PFSK-1 (cell line): Measurements from ENCODE around the gene B9D2.

Experiments used
- FOXP2 ChIP-seq: optimal IDR thresholded peaks from 2 replicates; pipeline ENCODE3; 2011; ENCODE audit warnings: borderline replicate concordance, control low read depth, inconsistent platforms; ENCODE audit not compliant: insufficient read depth; ENCODE audit errors: extremely low read length, extremely low read depth
- POLR2AphosphoS5 ChIP-seq: IDR thresholded peaks from 2 replicates; pipeline ENCODE4 v1.6.1; 2012; ENCODE audit warnings: low read depth, mild to moderate bottlenecking, control low read depth, low read length, moderate library complexity
- REST ChIP-seq, 2 experiments: IDR thresholded peaks; 2 replicates each; pipeline versions ENCODE4 v1.6.1 to v1.8.0; 2011 to 2012; ENCODE audit warnings: low read depth in 2 of 2, low read length in 2 of 2, control low read depth in 1 of 2, inconsistent platforms in 1 of 2, mild to moderate bottlenecking in 1 of 2, moderate library complexity in 1 of 2; ENCODE audit not compliant: insufficient read depth in 1 of 2
- SIN3A ChIP-seq: IDR thresholded peaks from 2 replicates; pipeline ENCODE4 v1.6.1; 2012; ENCODE audit warnings: mild to moderate bottlenecking, low read length, moderate library complexity, borderline replicate concordance; ENCODE audit not compliant: insufficient read depth
- TAF1 ChIP-seq: IDR thresholded peaks from 2 replicates; pipeline ENCODE4 v1.6.1; 2012; ENCODE audit warnings: low read length, control low read depth, borderline replicate concordance; ENCODE audit not compliant: insufficient read depth

Gene B9D2

DNA sequence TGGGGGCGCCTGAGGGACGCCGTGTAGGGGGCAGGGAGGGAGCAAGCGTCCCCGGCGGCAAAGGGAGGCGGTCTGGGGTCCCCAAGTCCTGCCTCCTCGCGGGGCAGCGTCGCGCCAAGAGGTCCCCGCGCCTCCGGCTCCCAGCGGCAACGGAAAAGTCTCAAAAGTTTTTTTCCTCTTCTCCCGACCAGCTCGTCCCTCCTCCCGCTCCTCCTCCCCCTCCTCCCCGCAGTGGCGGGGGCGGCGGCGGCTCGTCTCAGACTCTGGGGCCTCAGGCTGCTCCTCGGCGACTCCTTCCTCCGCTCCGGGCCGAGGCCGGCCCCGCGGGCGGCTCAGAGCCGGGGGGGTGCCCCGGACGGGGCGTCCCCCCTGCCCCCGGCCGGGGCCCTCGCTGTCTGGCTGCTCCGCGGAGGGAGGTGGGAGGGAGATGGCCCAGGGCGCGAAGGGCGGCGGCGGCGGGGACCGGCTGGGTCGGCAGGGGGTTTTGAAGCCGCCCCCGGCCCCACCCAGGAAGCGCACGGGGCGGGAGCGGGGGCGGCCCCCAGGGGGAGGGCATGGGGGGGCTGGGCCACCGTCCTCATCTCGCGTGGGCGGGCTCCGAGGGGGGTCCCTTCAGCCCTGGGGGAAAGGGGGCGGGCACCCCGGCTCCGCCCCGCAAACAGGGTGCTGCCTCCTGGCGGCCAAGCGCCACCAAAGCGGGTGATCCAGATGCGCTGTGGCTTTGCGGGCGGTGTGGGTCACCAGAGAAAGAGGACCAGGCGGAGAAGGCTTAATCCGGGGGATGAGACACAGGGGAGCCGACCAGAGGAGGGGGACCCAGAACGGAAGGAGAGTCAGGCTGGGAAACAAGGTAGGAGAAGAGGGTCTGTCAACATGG, 10.2 kb downstream of the B9D2 start, which contains the start of gene TGFB1:
TSS of gene TGFB1 (minus strand) at position 457 of the 877 bp plus-strand sequence. CDS start 878 bp downstream, outside the sequence.
- TF ChIP-seq REST (IDR thresholded peaks at IDR 0.05; ENCODE audit: insufficient read depth in 1 of 2, low read depth in 2 of 2, low read length in 2 of 2), result 0 out of 4 replicates have a peak, but pooled peaks of 1 of the 2 experiments have one; percentile 10
- TF ChIP-seq FOXP2, result no peak
- TF ChIP-seq POLR2AphosphoS5, result peak; percentile 55
- TF ChIP-seq TAF1, result 0 out of 2 replicates have a peak, but pooled peaks have one; percentile 4
- no peak for TF ChIP-seq SIN3A

GRCh38 chr19:41352609-41353465, 11.1 kb downstream of the B9D2 start:
- TF ChIP-seq SIN3A, result peak; percentile 39; the same call in 1 of the 2 replicates
- TF ChIP-seq TAF1, result peak; percentile 44; the same call in 1 of the 2 replicates
- no peak for TF ChIP-seq POLR2AphosphoS5
- TF ChIP-seq REST (IDR thresholded peaks at IDR 0.05; ENCODE audit: insufficient read depth in 1 of 2, low read depth in 2 of 2, low read length in 2 of 2), result no peak
- TF ChIP-seq FOXP2, result peak; percentile 38

DNA sequence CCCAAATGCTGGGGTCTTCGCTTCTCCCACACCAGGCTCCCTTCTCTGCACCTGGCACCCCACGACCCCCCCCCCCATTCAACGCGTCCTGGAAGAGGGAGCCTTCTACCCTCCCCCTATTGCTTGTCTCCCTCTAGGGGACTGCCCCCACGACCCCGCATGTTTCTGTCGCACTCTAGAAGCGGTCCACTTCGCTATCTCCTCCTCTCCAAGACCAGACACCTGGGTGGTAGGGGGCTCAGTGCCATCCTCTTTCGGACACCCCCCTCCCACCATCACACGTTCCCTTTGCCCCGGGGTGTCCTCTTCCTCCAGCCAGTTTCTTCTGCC, 11.7 kb downstream of the B9D2 start:
- TF ChIP-seq TAF1 (no peak), POLR2AphosphoS5 (no peak), REST (IDR thresholded peaks at IDR 0.05; ENCODE audit: insufficient read depth in 1 of 2, low read depth in 2 of 2, low read length in 2 of 2) (no peak), FOXP2 (no peak), SIN3A (no peak)

- TF ChIP-seq FOXP2 (no peak), SIN3A (peak; percentile 60; the same call in 1 of the 2 replicates), POLR2AphosphoS5 (peak; percentile 43), REST (IDR thresholded peaks at IDR 0.05; ENCODE audit: insufficient read depth in 1 of 2, low read depth in 2 of 2, low read length in 2 of 2) (0 out of 4 replicates have a peak, but pooled peaks of 1 of the 2 experiments have one; percentile 9), TAF1 (0 out of 2 replicates have a peak, but pooled peaks have one; percentile 29)
Observed at GRCh38 chr19:41351339-41352245, 12.4 kb downstream of the B9D2 start.
